Bronchial epithelial cell (primary cell): Measurements from ENCODE around the gene ADAM10. TPM values are rescaled to one million over a fixed set of nuclear protein-coding genes. Genes with fewer than 3 reads are reported as not detected.

Source experiments
- DNase-seq: peaks from one replicate; pipeline ENCODE4 v3.0.0-alpha.2; 2010; ENCODE audit warnings: low read depth
- FAIRE-seq: peaks from 2 replicates; lab custom pipeline; 2011; peaks lifted over from hg19 to GRCh38; lab: Jason Lieb, UNC
- H3K27me3 ChIP-seq: 2 replicates; pipeline ENCODE4 v1.5.1; 2011; ENCODE audit warnings: low read length; ENCODE audit not compliant: control insufficient read depth, insufficient read depth
- H3K36me3 ChIP-seq: 2 replicates; pipeline ENCODE4 v1.5.1; 2011; ENCODE audit warnings: low read length; ENCODE audit not compliant: control insufficient read depth, insufficient read depth
- H3K4me3 ChIP-seq: 2 replicates; pipeline ENCODE4 v1.5.1; 2011; ENCODE audit warnings: mild to moderate bottlenecking, low read depth, low read length, control low read depth
- CTCF ChIP-seq: IDR thresholded peaks from 2 replicates; pipeline ENCODE4 v1.5.1; 2011; ENCODE audit warnings: mild to moderate bottlenecking, moderate library complexity, low read length, control low read depth, inconsistent platforms; ENCODE audit not compliant: insufficient read depth, severe bottlenecking
- total RNA-seq: library from RNA; depleted of rRNA; stranded (reverse); fragments of >200 nt; gene quantifications from 2 replicates; pipeline ENCODE4 v1.2.1, GENCODE V29; 2014

Gene ADAM10
- total RNA-seq, 1 donor from 2014 or later = 112 TPM

- FAIRE-seq (no peak), DNase-seq (no peak)
- TF ChIP-seq CTCF = no peak
- no peak overlapping the region for H3K4me3 ChIP-seq
- H3K36me3 ChIP-seq = peaks cover 3% of the 10 kb centered on the region
- no peaks in the 10 kb centered on the region for H3K27me3 ChIP-seq
Measured at GRCh38 chr15:58639002-58639756, 110.3 kb downstream of the ADAM10 start.

DNA sequence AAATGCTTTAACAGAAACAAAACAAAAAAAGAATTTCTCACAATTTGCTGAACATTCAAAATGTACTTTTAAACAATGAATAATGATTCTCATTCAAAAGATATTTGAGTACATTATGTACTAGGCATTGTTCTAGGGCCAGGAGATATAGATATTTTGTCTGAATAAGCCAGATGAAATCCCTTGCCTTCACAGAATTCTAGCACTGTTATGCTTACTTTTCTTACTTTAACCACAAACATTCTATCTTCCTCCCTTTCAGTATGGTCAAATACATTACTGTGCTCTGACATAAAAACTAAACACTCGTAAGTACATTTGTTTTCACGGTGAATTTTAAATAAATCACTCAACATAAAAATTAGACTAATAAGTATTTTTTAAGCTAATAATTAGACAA lies 116.7 kb downstream of the ADAM10 start:
- FAIRE-seq (no peak), DNase-seq (no peak)
- H3K27me3 ChIP-seq = no peaks in the 10 kb centered on the region
- H3K4me3 ChIP-seq = no peak overlapping the region
- TF ChIP-seq CTCF = no peak
- peaks cover 1% of the 10 kb centered on the region for H3K36me3 ChIP-seq

DNA sequence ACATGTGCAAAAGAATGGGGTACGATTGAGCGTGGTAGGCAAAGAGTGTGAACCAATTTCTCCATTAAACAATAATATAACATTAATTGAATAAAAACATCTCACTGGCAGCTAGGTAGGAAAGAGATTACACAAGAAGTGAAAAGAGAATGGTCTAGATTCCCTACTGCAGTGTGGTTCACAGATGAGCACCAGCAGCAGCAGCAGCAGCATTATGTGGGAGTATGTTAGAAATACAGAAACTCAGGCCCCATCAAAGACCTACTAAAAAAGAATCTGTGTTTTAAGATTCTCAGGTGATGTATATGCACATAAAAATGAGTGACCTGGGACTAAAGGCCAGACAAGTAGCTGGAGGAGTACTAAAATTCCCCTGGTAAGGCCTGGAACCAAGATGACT lies 118.2 kb downstream of the ADAM10 start:
- no peaks in the 10 kb centered on the region for H3K27me3 ChIP-seq
- FAIRE-seq (no peak), DNase-seq (no peak)
- no peak overlapping the region for H3K4me3 ChIP-seq
- peaks cover 1% of the 10 kb centered on the region for H3K36me3 ChIP-seq
- no peak for TF ChIP-seq CTCF

GRCh38 chr15:58629625-58630024 lies 119.9 kb downstream of the ADAM10 start:
- TF ChIP-seq CTCF = no peak
- FAIRE-seq (no peak), DNase-seq (no peak)
- no peak overlapping the region for H3K4me3 ChIP-seq
- H3K36me3 ChIP-seq = peaks cover 1% of the 10 kb centered on the region
- H3K27me3 ChIP-seq = no peaks in the 10 kb centered on the region

DNA sequence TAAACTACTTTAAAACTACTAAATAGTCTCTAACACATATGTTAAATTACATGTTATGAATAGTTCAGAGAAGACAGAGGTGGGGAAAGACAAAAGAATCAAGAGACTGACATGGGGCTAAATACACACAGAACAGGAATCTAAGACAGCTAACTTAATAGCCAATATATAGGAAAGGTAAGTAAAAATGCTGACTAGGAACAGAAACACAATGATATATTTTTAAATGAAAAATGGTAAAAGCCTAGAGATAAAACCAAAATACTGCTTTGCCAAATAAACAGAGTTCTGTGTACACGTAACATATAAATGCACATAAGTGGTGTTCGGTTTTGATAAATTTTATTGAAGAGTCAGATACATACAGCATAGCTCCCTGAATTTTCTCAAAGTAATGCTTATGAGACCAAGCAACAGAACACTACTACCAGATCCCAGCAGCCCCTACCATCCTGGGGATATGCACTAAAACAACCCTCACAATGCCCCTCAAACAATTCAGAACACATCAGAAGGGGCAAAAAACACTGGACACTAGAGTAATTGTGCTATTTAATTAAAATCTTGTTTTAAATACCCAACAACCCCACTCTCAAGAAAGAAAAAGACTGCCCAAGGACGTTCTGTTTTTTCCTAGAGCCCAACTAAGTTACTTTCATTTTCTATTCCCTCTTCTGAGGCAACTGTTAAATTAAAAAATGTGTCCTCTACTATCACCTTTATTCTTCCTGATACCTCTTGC lies 121.1 kb downstream of the ADAM10 start:
- Histone ChIP-seq H3K4me3 (no peak overlapping the region), H3K36me3 (peaks cover 1% of the 10 kb centered on the region), H3K27me3 (no peaks in the 10 kb centered on the region)
- DNase-seq (no peak), FAIRE-seq (no peak)
- TF ChIP-seq CTCF = no peak
